K562 (cell line): ENCODE measurements around the gene TEX13B. TPM values are rescaled to one million over a fixed set of nuclear protein-coding genes. Genes with fewer than 3 reads are reported as not detected.

ENCODE experiments used
- ATAC-seq: fragments of 200-7000 bp; cut with Tn5 transposase; 3 replicates; pipeline ENCODE4 v1.9.1; 2020; ENCODE audit warnings: moderate library complexity
- BruUV-seq: library from RNA; stranded (reverse); fragments of 400-500 nt; replicated peaks from 2 replicates; lab custom pipeline; 2021; lab: Mats Ljungman, UMichigan
- CTCF ChIA-PET: fragments of 300-600 bp; formaldehyde crosslinking; extraction: SDS; loops from one replicate; lab custom pipeline; 2021; ENCODE audit warnings: low intra/inter-chr PET ratio; lab: Yijun Ruan, JAX
- POLR2A ChIA-PET: fragments of 300-600, 350-650 bp; sonication (Branson Sonifier 250); formaldehyde crosslinking; extraction: SDS; loops from one replicate; lab custom pipeline; 2021; ENCODE audit warnings: antibody characterized with exemption, inconsistent platforms; lab: Yijun Ruan, JAX
- DNase-seq, 4 experiments: peaks; one replicate each; pipeline versions ENCODE4 v3.0.0 to v3.0.0-alpha.2; 2011 to 2018; ENCODE audit warnings: low spot score in 3 of 4, mixed read lengths in 3 of 4; ENCODE audit errors: extremely low read depth in 1 of 4
- FAIRE-seq: peaks from 2 replicates; lab custom pipeline; 2011; peaks lifted over from hg19 to GRCh38; lab: Jason Lieb, UNC
- H2AFZ ChIP-seq: 2 replicates; pipeline ENCODE4 v1.6.0; 2011; ENCODE audit warnings: low read depth, low read length, control low read depth, inconsistent platforms
- H3K27ac ChIP-seq: fragments of 200-600 bp; 3 replicates; pipeline ENCODE4 v1.8.0; 2011; ENCODE audit warnings: low read depth, mild to moderate bottlenecking, control low read depth, inconsistent platforms, low read length, moderate library complexity, mixed read lengths; ENCODE audit errors: extremely low read depth
- H3K27me3 ChIP-seq, 2 experiments: fragments of 300-600 bp in 1 of 2; 2 replicates in 1 of 2; 3 replicates in 1 of 2; pipeline versions ENCODE4 v1.6.0 to v1.8.0; 2011; ENCODE audit warnings: inconsistent platforms in 2 of 2, low read length in 2 of 2, mild to moderate bottlenecking in 1 of 2, mixed read lengths in 1 of 2, moderate library complexity in 1 of 2; ENCODE audit not compliant: control insufficient read depth in 2 of 2, insufficient read depth in 2 of 2
- H3K36me3 ChIP-seq: fragments of 300-600 bp; 3 replicates; pipeline ENCODE4 v1.8.0; 2011; ENCODE audit warnings: mild to moderate bottlenecking, low read length, inconsistent platforms; ENCODE audit not compliant: control insufficient read depth, insufficient read depth
- H3K4me1 ChIP-seq, 2 experiments: fragments of 200-600 bp in 1 of 2; replicated peaks in 1 of 2; 2 replicates in 1 of 2; 3 replicates in 1 of 2; pipeline versions ENCODE4 v1.5.1 to v1.8.0; 2011; ENCODE audit warnings: inconsistent platforms in 2 of 2, low read length in 2 of 2, mild to moderate bottlenecking in 1 of 2, mixed read lengths in 1 of 2, moderate library complexity in 1 of 2; ENCODE audit not compliant: control insufficient read depth in 2 of 2, insufficient read depth in 2 of 2
- H3K4me2 ChIP-seq: 2 replicates; pipeline ENCODE4 v1.6.1; 2011; ENCODE audit warnings: low read length, control low read depth, inconsistent platforms, mixed read lengths; ENCODE audit not compliant: insufficient read depth
- H3K4me3 ChIP-seq: fragments of 200-600 bp; sonication (generic), shearing (Covaris generic); 2 replicates; pipeline ENCODE4 v1.5.1; 2016; ENCODE audit warnings: control low read depth, inconsistent platforms
- H3K79me2 ChIP-seq: fragments of 200-600 bp; 3 replicates; pipeline ENCODE4 v1.8.0; 2011; ENCODE audit warnings: low read length, inconsistent platforms; ENCODE audit not compliant: control insufficient read depth, insufficient read depth
- H3K9ac ChIP-seq, 2 experiments: 2 replicates each; pipeline versions ENCODE4 v1.6.0 to v1.6.1; 2011; ENCODE audit warnings: low read depth in 2 of 2, low read length in 2 of 2, control low read depth in 1 of 2, inconsistent platforms in 1 of 2, mild to moderate bottlenecking in 1 of 2, mixed read lengths in 1 of 2; ENCODE audit not compliant: insufficient read depth in 1 of 2
- H3K9me1 ChIP-seq: one replicate; pipeline ENCODE4 v1.6.0; 2011; ENCODE audit warnings: inconsistent platforms, mild to moderate bottlenecking, low read length, moderate library complexity; ENCODE audit not compliant: control insufficient read depth, insufficient read depth
- H3K9me3 ChIP-seq: replicated peaks from 2 replicates; pipeline ENCODE4 v1.5.1; 2011; ENCODE audit warnings: low read depth, low read length, inconsistent platforms; ENCODE audit not compliant: control insufficient read depth, insufficient read depth
- H4K20me1 ChIP-seq: replicated peaks from 2 replicates; pipeline ENCODE4 v1.6.1; 2011; ENCODE audit warnings: low read length, inconsistent platforms, mixed read lengths; ENCODE audit not compliant: control insufficient read depth, insufficient read depth
- EP300 ChIP-seq: IDR thresholded peaks from 2 replicates; pipeline ENCODE4 v1.6.1; 2012; ENCODE audit warnings: low read length, improper control_type of control experiment
- HMG20A ChIP-seq: fragments of 450-650 bp; formaldehyde crosslinking; conservative IDR thresholded peaks from 2 replicates; pipeline ENCODE4 v1.4.0; 2020; ENCODE audit warnings: mild to moderate bottlenecking, mixed read lengths
- MECOM ChIP-seq: fragments of 250-450 bp; sonication (Bioruptor Pico); IDR thresholded peaks from 2 replicates; pipeline ENCODE4 v1.8.0; 2022; ENCODE audit warnings: inconsistent platforms
- SLC30A9 ChIP-seq: fragments of 250-450 bp; sonication (Bioruptor Pico); IDR thresholded peaks from 2 replicates; pipeline ENCODE4 v1.8.0; 2022; ENCODE audit warnings: mild to moderate bottlenecking, moderate library complexity
- U2AF1 ChIP-seq: fragments of 200-400 bp; formaldehyde crosslinking; optimal IDR thresholded peaks from 2 replicates; pipeline ENCODE3; 2017; ENCODE audit warnings: mild to moderate bottlenecking, low read depth, low read length, moderate library complexity
- ZFPM2 ChIP-seq: fragments of 250-450 bp; sonication (Bioruptor Pico); IDR thresholded peaks from 2 replicates; pipeline ENCODE4 v1.5.1; 2022; ENCODE audit warnings: mild to moderate bottlenecking
- ZKSCAN8 ChIP-seq: fragments of 200-800 bp; sonication (Bioruptor generic); IDR thresholded peaks from 2 replicates; pipeline ENCODE4 v1.6.1; 2016; ENCODE audit warnings: missing genetic modification characterization, missing compliant biosample characterization
- ZNF717 ChIP-seq: fragments of 250-450 bp; sonication (Bioruptor Pico); IDR thresholded peaks from 2 replicates; pipeline ENCODE4 v1.5.0; 2021
- ZNF76 ChIP-seq: fragments of 250-450 bp; sonication (Bioruptor Pico); IDR thresholded peaks from 2 replicates; pipeline ENCODE4 v1.4.0; 2020; ENCODE audit warnings: mild to moderate bottlenecking, moderate library complexity, borderline replicate concordance
- WGBS: fragments of 100-300 bp; shearing (Covaris generic); methylation state at CpG from one replicate; pipeline ENCODE4 v1.1.6; 2016; ENCODE audit warnings: low coverage, mixed read lengths; ENCODE audit not compliant: insufficient coverage; ENCODE audit errors: missing lambda C conversion rate; 5-methylcytosine and 5-hydroxymethylcytosine counted together
- in situ Hi-C: fragments of 300-500 bp; cut with MboI; formaldehyde crosslinking; loops from 4 replicates; pipeline ENCODE4 v1.15.0; 2018; ENCODE audit warnings: inconsistent platforms, mixed read lengths
- intact Hi-C: fragments of 100-400 bp; cut with micrococcal nuclease; formaldehyde crosslinking; loops from 2 replicates; pipeline ENCODE4 v1.14.2; 2022
- polyA plus RNA-seq, 8 experiments: library from polyadenylated mRNA; depleted of rRNA in 4 of 8; stranded (reverse) in 5 of 8; unstranded in 3 of 8; fragments of >200 nt; fragmentation: Nextera tagmentation in 2 of 8; fragmentation: Illumina TruSeq in 1 of 8; extraction: Ambion mirVana in 2 of 8; extraction: Trizol in 1 of 8; gene quantifications; 2 replicates each; pipeline versions ENCODE4 v1.2.1 to v1.2.3, GENCODE V29; 2011 to 2014; ENCODE audit warnings: inconsistent platforms in 1 of 8, missing spikeins in 1 of 8
- total RNA-seq, 7 experiments: library from RNA; depleted of rRNA in 6 of 7; stranded (reverse); fragments of >200 nt in 6 of 7; fragmentation: Illumina TruSeq in 2 of 7; extraction: Trizol in 2 of 7; gene quantifications; 2 replicates each; pipeline versions ENCODE4 v1.2.1 to v1.2.3, GENCODE V29; 2011 to 2021; ENCODE audit warnings: low replicate concordance in 1 of 7
- TF ChIP-seq, protein P1 (sequence below), 2 experiments: fragments of 450-650 bp in 1 of 2; sonication (generic) in 1 of 2; formaldehyde crosslinking; conservative IDR thresholded peaks; 2 replicates each; pipeline versions ENCODE4 v1.4.0 to v1.8.1; 2020 to 2022; ENCODE audit warnings: mild to moderate bottlenecking in 1 of 2, missing genetic modification reagents in 1 of 2
- TF ChIP-seq, protein P2 (sequence below): sonication (generic); formaldehyde crosslinking; IDR thresholded peaks from 2 replicates; pipeline ENCODE4 v1.8.0; 2022; ENCODE audit warnings: mild to moderate bottlenecking, missing genetic modification reagents
- TF ChIP-seq, protein P3 (sequence below): IDR thresholded peaks from 3 replicates; pipeline ENCODE4 v1.6.1; 2011; ENCODE audit warnings: borderline replicate concordance, mild to moderate bottlenecking; ENCODE audit not compliant: insufficient read length, insufficient read depth
- TF ChIP-seq, protein P4 (sequence below): fragments of 450-650 bp; formaldehyde crosslinking; IDR thresholded peaks from 2 replicates; pipeline ENCODE4 v1.4.0; 2020; ENCODE audit warnings: mild to moderate bottlenecking, mixed read lengths

The TEX13B gene
- total and polyA plus RNA-seq, 9 of the 15 experiments (the other 6 are each of a cell fraction or from before 2014, with no cell fraction given) = not detected

DNA sequence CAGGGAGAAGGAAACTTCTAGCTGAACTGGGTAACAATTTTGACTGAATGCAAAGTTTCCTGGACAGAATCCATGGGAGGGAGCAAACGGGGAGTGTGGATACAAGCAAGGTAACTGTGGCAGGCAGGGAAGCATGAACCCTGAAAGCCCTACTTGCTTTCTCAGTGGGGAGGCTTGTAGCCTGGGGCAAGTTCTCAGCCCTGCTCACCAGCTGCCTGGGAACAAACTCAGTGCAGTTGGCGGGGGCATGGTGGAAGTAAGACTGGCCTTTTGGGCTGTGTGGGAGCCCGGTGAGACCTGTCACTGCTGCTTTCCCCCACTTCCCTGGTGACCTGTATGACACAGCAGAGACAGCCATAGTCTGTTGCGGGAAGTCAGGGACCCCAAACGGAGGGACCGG, 14.0 kb upstream of the TEX13B start:
- Histone ChIP-seq H3K4me3 (no peak overlapping the region), H3K9ac (no peak overlapping the region), H4K20me1 (no peaks in the 10 kb centered on the region), H3K9me1 (no peaks in the 10 kb centered on the region), H3K9me3 (no peaks in the 10 kb centered on the region), H2AFZ (no peak overlapping the region), H3K4me1 (no peaks in the 10 kb centered on the region), H3K36me3 (no peaks in the 10 kb centered on the region), H3K27ac (no peak overlapping the region), H3K4me2 (no peak overlapping the region), H3K79me2 (no peaks in the 10 kb centered on the region), H3K27me3 (peaks cover 0 to 7% of the 10 kb centered on the region in 2 experiments; a peak in 1 of 5 replicates)
- ChIA-PET CTCF (no interaction called here), POLR2A (no interaction called here)
- in situ Hi-C loops (no loop called here), intact Hi-C loops (no loop called here)
- DNase-seq (no peak), FAIRE-seq (no peak), ATAC-seq (no peak)
- no peak for TF ChIP-seq MECOM (CRISPR knock-in tag)
- no peak for TF ChIP-seq ZNF76 (CRISPR knock-in tag)
- TF ChIP-seq, protein P1, sequence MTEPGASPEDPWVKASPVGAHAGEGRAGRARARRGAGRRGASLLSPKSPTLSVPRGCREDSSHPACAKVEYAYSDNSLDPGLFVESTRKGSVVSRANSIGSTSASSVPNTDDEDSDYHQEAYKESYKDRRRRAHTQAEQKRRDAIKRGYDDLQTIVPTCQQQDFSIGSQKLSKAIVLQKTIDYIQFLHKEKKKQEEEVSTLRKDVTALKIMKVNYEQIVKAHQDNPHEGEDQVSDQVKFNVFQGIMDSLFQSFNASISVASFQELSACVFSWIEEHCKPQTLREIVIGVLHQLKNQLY (CRISPR knock-in tag; conservative IDR thresholded peaks at IDR 0.05) = no peak
- no peak for TF ChIP-seq EP300
- TF ChIP-seq, protein P2, sequence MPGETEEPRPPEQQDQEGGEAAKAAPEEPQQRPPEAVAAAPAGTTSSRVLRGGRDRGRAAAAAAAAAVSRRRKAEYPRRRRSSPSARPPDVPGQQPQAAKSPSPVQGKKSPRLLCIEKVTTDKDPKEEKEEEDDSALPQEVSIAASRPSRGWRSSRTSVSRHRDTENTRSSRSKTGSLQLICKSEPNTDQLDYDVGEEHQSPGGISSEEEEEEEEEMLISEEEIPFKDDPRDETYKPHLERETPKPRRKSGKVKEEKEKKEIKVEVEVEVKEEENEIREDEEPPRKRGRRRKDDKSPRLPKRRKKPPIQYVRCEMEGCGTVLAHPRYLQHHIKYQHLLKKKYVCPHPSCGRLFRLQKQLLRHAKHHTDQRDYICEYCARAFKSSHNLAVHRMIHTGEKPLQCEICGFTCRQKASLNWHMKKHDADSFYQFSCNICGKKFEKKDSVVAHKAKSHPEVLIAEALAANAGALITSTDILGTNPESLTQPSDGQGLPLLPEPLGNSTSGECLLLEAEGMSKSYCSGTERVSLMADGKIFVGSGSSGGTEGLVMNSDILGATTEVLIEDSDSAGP (CRISPR knock-in tag) = no peak
- TF ChIP-seq SLC30A9 (CRISPR knock-in tag) = no peak
- TF ChIP-seq ZNF717 (CRISPR knock-in tag) = no peak
- TF ChIP-seq, protein P3, sequence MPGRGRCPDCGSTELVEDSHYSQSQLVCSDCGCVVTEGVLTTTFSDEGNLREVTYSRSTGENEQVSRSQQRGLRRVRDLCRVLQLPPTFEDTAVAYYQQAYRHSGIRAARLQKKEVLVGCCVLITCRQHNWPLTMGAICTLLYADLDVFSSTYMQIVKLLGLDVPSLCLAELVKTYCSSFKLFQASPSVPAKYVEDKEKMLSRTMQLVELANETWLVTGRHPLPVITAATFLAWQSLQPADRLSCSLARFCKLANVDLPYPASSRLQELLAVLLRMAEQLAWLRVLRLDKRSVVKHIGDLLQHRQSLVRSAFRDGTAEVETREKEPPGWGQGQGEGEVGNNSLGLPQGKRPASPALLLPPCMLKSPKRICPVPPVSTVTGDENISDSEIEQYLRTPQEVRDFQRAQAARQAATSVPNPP = no peak
- no peak for TF ChIP-seq HMG20A (CRISPR knock-in tag)
- TF ChIP-seq ZFPM2 = no peak
- TF ChIP-seq, protein P4, sequence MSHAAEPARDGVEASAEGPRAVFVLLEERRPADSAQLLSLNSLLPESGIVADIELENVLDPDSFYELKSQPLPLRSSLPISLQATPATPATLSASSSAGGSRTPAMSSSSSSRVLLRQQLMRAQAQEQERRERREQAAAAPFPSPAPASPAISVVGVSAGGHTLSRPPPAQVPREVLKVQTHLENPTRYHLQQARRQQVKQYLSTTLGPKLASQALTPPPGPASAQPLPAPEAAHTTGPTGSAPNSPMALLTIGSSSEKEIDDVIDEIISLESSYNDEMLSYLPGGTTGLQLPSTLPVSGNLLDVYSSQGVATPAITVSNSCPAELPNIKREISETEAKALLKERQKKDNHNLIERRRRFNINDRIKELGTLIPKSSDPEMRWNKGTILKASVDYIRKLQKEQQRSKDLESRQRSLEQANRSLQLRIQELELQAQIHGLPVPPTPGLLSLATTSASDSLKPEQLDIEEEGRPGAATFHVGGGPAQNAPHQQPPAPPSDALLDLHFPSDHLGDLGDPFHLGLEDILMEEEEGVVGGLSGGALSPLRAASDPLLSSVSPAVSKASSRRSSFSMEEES (CRISPR knock-in tag) = no peak
- no peak for TF ChIP-seq U2AF1
- no peak for TF ChIP-seq ZKSCAN8 (CRISPR knock-in tag)
- WGBS = 0% methylated on average over 5 of the region's 6 CpGs
- no TSS peak for BruUV-seq
